A673 (cell line): Measurements from ENCODE around the gene PABPN1L.

Experiments
- EZH2 ChIP-seq: fragments of 200-600 bp; sonication (generic); IDR thresholded peaks from 2 replicates; pipeline ENCODE4 v1.6.1; 2017; ENCODE audit warnings: borderline replicate concordance, low read depth, mild to moderate bottlenecking, mixed read lengths, antibody characterized with exemption, low read length; ENCODE audit not compliant: poor library complexity, severe bottlenecking
- TF ChIP-seq, protein P1 (sequence below): fragments of 300-800, 200-600 bp; sonication (generic); conservative IDR thresholded peaks from 2 replicates; pipeline ENCODE4 v1.5.1; 2017; ENCODE audit warnings: low read depth, mild to moderate bottlenecking, antibody characterized with exemption, low read length, moderate library complexity, mixed read lengths

- no peak for TF ChIP-seq EZH2
- TF ChIP-seq, protein P1, sequence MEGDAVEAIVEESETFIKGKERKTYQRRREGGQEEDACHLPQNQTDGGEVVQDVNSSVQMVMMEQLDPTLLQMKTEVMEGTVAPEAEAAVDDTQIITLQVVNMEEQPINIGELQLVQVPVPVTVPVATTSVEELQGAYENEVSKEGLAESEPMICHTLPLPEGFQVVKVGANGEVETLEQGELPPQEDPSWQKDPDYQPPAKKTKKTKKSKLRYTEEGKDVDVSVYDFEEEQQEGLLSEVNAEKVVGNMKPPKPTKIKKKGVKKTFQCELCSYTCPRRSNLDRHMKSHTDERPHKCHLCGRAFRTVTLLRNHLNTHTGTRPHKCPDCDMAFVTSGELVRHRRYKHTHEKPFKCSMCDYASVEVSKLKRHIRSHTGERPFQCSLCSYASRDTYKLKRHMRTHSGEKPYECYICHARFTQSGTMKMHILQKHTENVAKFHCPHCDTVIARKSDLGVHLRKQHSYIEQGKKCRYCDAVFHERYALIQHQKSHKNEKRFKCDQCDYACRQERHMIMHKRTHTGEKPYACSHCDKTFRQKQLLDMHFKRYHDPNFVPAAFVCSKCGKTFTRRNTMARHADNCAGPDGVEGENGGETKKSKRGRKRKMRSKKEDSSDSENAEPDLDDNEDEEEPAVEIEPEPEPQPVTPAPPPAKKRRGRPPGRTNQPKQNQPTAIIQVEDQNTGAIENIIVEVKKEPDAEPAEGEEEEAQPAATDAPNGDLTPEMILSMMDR, result no peak
These were observed 24.1 kb downstream of the PABPN1L start for GRCh38 chr16:88842308-88842756.
